Measurements from ENCODE around the gene FHIT. TPM values are rescaled to one million over a fixed set of nuclear protein-coding genes. Genes with fewer than 3 reads are reported as not detected.

The FHIT gene
- total and polyA plus RNA-seq, 10 of the 15 experiments (the other 5 are each of a cell fraction or from before 2014, with no cell fraction given), result 4.2 to 14.9 (median 9.4) TPM

GRCh38 chr3:60056404-60056803 lies 1194.8 kb downstream of the FHIT start:
- ChIA-PET SMC1A (ENCODE audit: uncharacterized antibody, unreplicated experiment) (no interaction called here), POLR2A (no interaction called here), RAD21 (ENCODE audit: unreplicated experiment) (no interaction called here), CTCF (interaction anchor here (1.0 kb wide), 1 partner anchor 444 kb away, joined by 4 read pairs; no protein-coding TSS in a partner anchor)
- Histone ChIP-seq H2AFZ (ENCODE audit: control insufficient read depth, low read depth, low read length) (no peak overlapping the region), H4K20me1 (ENCODE audit: control insufficient read depth, insufficient read depth) (no peaks in the 10 kb centered on the region), H3K36me3 (ENCODE audit: control insufficient read depth in 2 of 2, insufficient read depth in 2 of 2, low read length in 1 of 2) (no peaks in the 10 kb centered on the region), H3K9ac (ENCODE audit: control insufficient read depth, insufficient read depth, low read length) (no peak overlapping the region), H3K4me1 (ENCODE audit: control insufficient read depth, insufficient read depth, low read length) (no peaks in the 10 kb centered on the region), H3K9me3 (replicated peaks; ENCODE audit: control insufficient read depth, insufficient read depth, low read length) (no peaks in the 10 kb centered on the region), H3K27me3 (replicated peaks in 1 of 2; ENCODE audit: control insufficient read depth in 2 of 2, insufficient read depth in 2 of 2, low read length in 1 of 2) (no peaks in the 10 kb centered on the region), H3K27ac (ENCODE audit: control insufficient read depth, insufficient read depth) (no peak overlapping the region), H3K4me3 (no peak overlapping the region), H3K79me2 (ENCODE audit: control insufficient read depth, insufficient read depth, low read length) (no peaks in the 10 kb centered on the region), H3K4me2 (ENCODE audit: control insufficient read depth, insufficient read depth) (no peak overlapping the region)
- intact Hi-C loops (cut with micrococcal nuclease; ENCODE audit: unreplicated experiment) (no loop called here), in situ Hi-C loops (cut with MboI) (no loop called here)
- no peak for DNase-seq (ENCODE audit: low read depth, low spot score)
- no TSS peak for BruUV-seq (replicated peaks)
- no peak for FAIRE-seq
- no peak for ATAC-seq
- TF ChIP-seq NFIC (IDR thresholded peaks at IDR 0.05; ENCODE audit: low read depth, low read length), result no peak
- TF ChIP-seq PAX5 (IDR thresholded peaks at IDR 0.05; ENCODE audit: borderline replicate concordance, low read depth, low read length), result no peak
- no peak for TF ChIP-seq CREM (IDR thresholded peaks at IDR 0.05; ENCODE audit: low read depth)
- no peak for TF ChIP-seq BACH1 (IDR thresholded peaks at IDR 0.05; ENCODE audit: borderline replicate concordance)
- no peak for TF ChIP-seq MTA3 (IDR thresholded peaks at IDR 0.05; ENCODE audit: borderline replicate concordance, low read length)
- WGBS (ENCODE audit: insufficient coverage, insufficient replicate concordance, low lambda C conversion rate, missing lambda C conversion rate), result 22% methylated on average over 4 of the region's 4 CpGs

GRCh38 chr3:60055765-60056164 lies 1195.5 kb downstream of the FHIT start:
- Histone ChIP-seq H4K20me1 (ENCODE audit: control insufficient read depth, insufficient read depth) (no peaks in the 10 kb centered on the region), H3K9me3 (replicated peaks; ENCODE audit: control insufficient read depth, insufficient read depth, low read length) (no peaks in the 10 kb centered on the region), H3K4me1 (ENCODE audit: control insufficient read depth, insufficient read depth, low read length) (no peaks in the 10 kb centered on the region), H3K9ac (ENCODE audit: control insufficient read depth, insufficient read depth, low read length) (no peak overlapping the region), H3K27ac (ENCODE audit: control insufficient read depth, insufficient read depth) (no peak overlapping the region), H3K36me3 (ENCODE audit: control insufficient read depth in 2 of 2, insufficient read depth in 2 of 2, low read length in 1 of 2) (no peaks in the 10 kb centered on the region), H3K27me3 (replicated peaks in 1 of 2; ENCODE audit: control insufficient read depth in 2 of 2, insufficient read depth in 2 of 2, low read length in 1 of 2) (no peaks in the 10 kb centered on the region), H3K4me3 (no peak overlapping the region), H2AFZ (ENCODE audit: control insufficient read depth, low read depth, low read length) (no peak overlapping the region), H3K79me2 (ENCODE audit: control insufficient read depth, insufficient read depth, low read length) (no peaks in the 10 kb centered on the region), H3K4me2 (ENCODE audit: control insufficient read depth, insufficient read depth) (no peak overlapping the region)
- no peak for FAIRE-seq
- BruUV-seq (replicated peaks), result no TSS peak
- no peak for ATAC-seq
- ChIA-PET RAD21 (ENCODE audit: unreplicated experiment) (no interaction called here), POLR2A (no interaction called here), SMC1A (ENCODE audit: uncharacterized antibody, unreplicated experiment) (no interaction called here), CTCF (interaction anchor here (1.0 kb wide), 1 partner anchor 444 kb away, joined by 4 read pairs; no protein-coding TSS in a partner anchor)
- in situ Hi-C loops (cut with MboI), result no loop called here
- WGBS (ENCODE audit: insufficient coverage, insufficient replicate concordance, low lambda C conversion rate, missing lambda C conversion rate), result 45% methylated on average over 6 of the region's 6 CpGs
- intact Hi-C loops (cut with micrococcal nuclease; ENCODE audit: unreplicated experiment), result no loop called here
- no peak for DNase-seq (ENCODE audit: low read depth, low spot score)
- no peak for TF ChIP-seq ZSCAN29 (IDR thresholded peaks at IDR 0.05)
- TF ChIP-seq TCF12 (IDR thresholded peaks at IDR 0.05; ENCODE audit: low read depth, low read length), result no peak
- TF ChIP-seq CBFB (IDR thresholded peaks at IDR 0.05; ENCODE audit: low read depth), result no peak
- no peak for TF ChIP-seq MYC (IDR thresholded peaks at IDR 0.05; ENCODE audit: insufficient read depth, insufficient read length, insufficient replicate concordance, low read length, severe bottlenecking)
- no peak for TF ChIP-seq SMC3 (IDR thresholded peaks at IDR 0.05; ENCODE audit: borderline replicate concordance, low read length)
- no peak for TF ChIP-seq SKIL (IDR thresholded peaks at IDR 0.05; ENCODE audit: low read depth, poor library complexity, severe bottlenecking)
- TF ChIP-seq KLF5 (IDR thresholded peaks at IDR 0.05; ENCODE audit: partially characterized antibody), result no peak
- no peak for TF ChIP-seq ATF7 (IDR thresholded peaks at IDR 0.05; ENCODE audit: low read depth)
- TF ChIP-seq ZBTB40 (IDR thresholded peaks at IDR 0.05; ENCODE audit: borderline replicate concordance), result no peak
